OCI-LY3 (cell line): ENCODE results near the gene GOLGA2.

Experiments
- EZH2phosphoT487 ChIP-seq: fragments of 200-600 bp; shearing (Covaris generic); IDR thresholded peaks from 2 replicates; pipeline ENCODE4 v1.6.1; 2018; ENCODE audit warnings: antibody characterized with exemption, mixed run types, low read depth
- TF ChIP-seq, protein P1 (sequence below): fragments of 200-600, 300-600 bp; sonication (generic); IDR thresholded peaks from 2 replicates; pipeline ENCODE4 v1.5.1; 2014; ENCODE audit warnings: antibody characterized with exemption, low read length, low read depth

- TF ChIP-seq, protein P1, sequence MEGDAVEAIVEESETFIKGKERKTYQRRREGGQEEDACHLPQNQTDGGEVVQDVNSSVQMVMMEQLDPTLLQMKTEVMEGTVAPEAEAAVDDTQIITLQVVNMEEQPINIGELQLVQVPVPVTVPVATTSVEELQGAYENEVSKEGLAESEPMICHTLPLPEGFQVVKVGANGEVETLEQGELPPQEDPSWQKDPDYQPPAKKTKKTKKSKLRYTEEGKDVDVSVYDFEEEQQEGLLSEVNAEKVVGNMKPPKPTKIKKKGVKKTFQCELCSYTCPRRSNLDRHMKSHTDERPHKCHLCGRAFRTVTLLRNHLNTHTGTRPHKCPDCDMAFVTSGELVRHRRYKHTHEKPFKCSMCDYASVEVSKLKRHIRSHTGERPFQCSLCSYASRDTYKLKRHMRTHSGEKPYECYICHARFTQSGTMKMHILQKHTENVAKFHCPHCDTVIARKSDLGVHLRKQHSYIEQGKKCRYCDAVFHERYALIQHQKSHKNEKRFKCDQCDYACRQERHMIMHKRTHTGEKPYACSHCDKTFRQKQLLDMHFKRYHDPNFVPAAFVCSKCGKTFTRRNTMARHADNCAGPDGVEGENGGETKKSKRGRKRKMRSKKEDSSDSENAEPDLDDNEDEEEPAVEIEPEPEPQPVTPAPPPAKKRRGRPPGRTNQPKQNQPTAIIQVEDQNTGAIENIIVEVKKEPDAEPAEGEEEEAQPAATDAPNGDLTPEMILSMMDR = no peak
- TF ChIP-seq EZH2phosphoT487 = no peak
Observed at GRCh38 chr9:128297221-128297773, 21.5 kb upstream of the GOLGA2 start.
